Natural killer cell treated with Interleukin-12 subunit alpha and Interleukin-12 subunit beta and Interleukin-15 and Interleukin-18, amount 100 ng/mL, for 72 hours (primary cell): ENCODE results near the gene ZEB1. TPM values are rescaled to one million over a fixed set of nuclear protein-coding genes. Genes with fewer than 3 reads are reported as not detected.
A peak's percentile ranks its signal among the peaks of the same experiment; 100 is the strongest.

ENCODE experiments used
- ATAC-seq, 2 donors: fragments of 150-1000 bp; cut with Tn5 transposase in 1 of 2; sonication (Bioruptor Pico), chemical (Tn5 transposase) in 1 of 2; 2 replicates each; pipeline ENCODE4 v1.10.0; 2021
- DNase-seq: peaks from one replicate; pipeline ENCODE4 v3.0.0; 2022; ENCODE audit warnings: low spot score
- H3K27ac Mint-ChIP-seq, 2 donors: 1 replicate in 1 of 2; 2 replicates in 1 of 2; pipeline ENCODE4 v1.8.0; 2022; ENCODE audit warnings: mixed read lengths in 2 of 2, mild to moderate bottlenecking in 1 of 2, moderate library complexity in 1 of 2
- H3K27me3 Mint-ChIP-seq, 2 donors: 1 replicate in 1 of 2; 2 replicates in 1 of 2; pipeline ENCODE4 v1.8.0; 2022; ENCODE audit warnings: mixed read lengths in 2 of 2
- H3K36me3 Mint-ChIP-seq: one replicate; pipeline ENCODE4 v1.8.0; 2022; ENCODE audit warnings: mixed read lengths
- H3K4me1 Mint-ChIP-seq, 2 donors: 1 replicate in 1 of 2; 2 replicates in 1 of 2; pipeline ENCODE4 v1.8.0; 2022; ENCODE audit warnings: low read depth in 2 of 2, mixed read lengths in 2 of 2, mild to moderate bottlenecking in 1 of 2
- H3K4me3 Mint-ChIP-seq: one replicate; pipeline ENCODE4 v1.8.0; 2022; ENCODE audit warnings: mixed read lengths
- H3K9me3 Mint-ChIP-seq: 2 replicates; pipeline ENCODE4 v1.8.0; 2022; ENCODE audit warnings: mixed read lengths
- total RNA-seq, 2 donors: library from RNA; stranded (reverse); gene quantifications; one replicate each; pipeline ENCODE4 v1.2.3, GENCODE V29; 2022

The ZEB1 gene
- total RNA-seq, 2 donors from 2014 or later = 20.0 to 42.8 TPM

GRCh38 chr10:31303212-31303611 lies 15.8 kb upstream of the ZEB1 start:
- Mint-ChIP-seq H3K4me3 (no peak overlapping the region), H3K9me3 (no peaks in the 10 kb centered on the region), H3K36me3 (no peaks in the 10 kb centered on the region), H3K27me3 (peaks cover 24 to 37% of the 10 kb centered on the region in 2 donors), H3K27ac (no peak overlapping the region), H3K4me1 (no peaks in the 10 kb centered on the region)
- no peak for ATAC-seq
- no peak for DNase-seq

- Mint-ChIP-seq H3K27me3 (peaks cover 24 to 37% of the 10 kb centered on the region in 2 donors), H3K4me3 (no peak overlapping the region), H3K4me1 (no peaks in the 10 kb centered on the region), H3K36me3 (no peaks in the 10 kb centered on the region), H3K27ac (no peak overlapping the region), H3K9me3 (no peaks in the 10 kb centered on the region)
- ATAC-seq (no peak), DNase-seq (no peak)
These were observed 14.6 kb upstream of the ZEB1 start for GRCh38 chr10:31304291-31304970.

- Mint-ChIP-seq H3K27ac (no peak overlapping the region), H3K27me3 (no peaks in the 10 kb centered on the region), H3K4me3 (no peak overlapping the region), H3K9me3 (no peaks in the 10 kb centered on the region), H3K4me1 (peaks cover 8 to 12% of the 10 kb centered on the region in 2 donors), H3K36me3 (no peaks in the 10 kb centered on the region)
- ATAC-seq = no peak
- DNase-seq = no peak
These were observed 5.6 kb upstream of the ZEB1 start for GRCh38 chr10:31313396-31313795.

GRCh38 chr10:31314256-31315150 lies 4.5 kb upstream of the ZEB1 start:
- Mint-ChIP-seq H3K4me3 (no peak overlapping the region), H3K36me3 (no peaks in the 10 kb centered on the region), H3K27ac (no peak overlapping the region), H3K27me3 (no peaks in the 10 kb centered on the region), H3K4me1 (peaks cover 11 to 12% of the 10 kb centered on the region in 2 donors), H3K9me3 (no peaks in the 10 kb centered on the region)
- DNase-seq (no peak), ATAC-seq (no peak)

- Mint-ChIP-seq H3K4me1 (peaks cover 12 to 13% of the 10 kb centered on the region in 2 donors), H3K27me3 (no peaks in the 10 kb centered on the region), H3K4me3 (no peak overlapping the region), H3K27ac (no peak overlapping the region), H3K9me3 (no peaks in the 10 kb centered on the region), H3K36me3 (no peaks in the 10 kb centered on the region)
- DNase-seq = no peak
- no peak for ATAC-seq
These were observed 3.6 kb upstream of the ZEB1 start for GRCh38 chr10:31315453-31315852.

GRCh38 chr10:31317171-31317570 lies 1.8 kb upstream of the ZEB1 start:
- Mint-ChIP-seq H3K27me3 (no peaks in the 10 kb centered on the region), H3K9me3 (no peaks in the 10 kb centered on the region), H3K4me3 (peak overlapping the region; percentile 39), H3K27ac (peak overlapping the region in 1 of 2 donors; percentile 95), H3K36me3 (no peaks in the 10 kb centered on the region), H3K4me1 (peaks cover 23 to 26% of the 10 kb centered on the region in 2 donors)
- ATAC-seq (no peak), DNase-seq (no peak)

GRCh38 chr10:31317652-31318381 lies 1.2 kb upstream of the ZEB1 start:
- DNase-seq = peak; percentile 67

GRCh38 chr10:31318382-31318853 lies 598 bp upstream of the ZEB1 start:
- Mint-ChIP-seq H3K4me3 (peak overlapping the region; percentile 91), H3K27ac (peak overlapping the region; percentile 90 to 95), H3K27me3 (no peaks in the 10 kb centered on the region), H3K4me1 (peaks cover 25 to 31% of the 10 kb centered on the region in 2 donors), H3K9me3 (no peaks in the 10 kb centered on the region), H3K36me3 (no peaks in the 10 kb centered on the region)
- DNase-seq = peak; percentile 73
- ATAC-seq = peak; percentile 75 to 79

More at GRCh38 chr10:31317652-31318381, 1.2 kb upstream of the ZEB1 start:
- Mint-ChIP-seq H3K27me3 (no peaks in the 10 kb centered on the region), H3K4me1 (peaks cover 25 to 30% of the 10 kb centered on the region in 2 donors), H3K36me3 (no peaks in the 10 kb centered on the region), H3K9me3 (no peaks in the 10 kb centered on the region), H3K4me3 (peak overlapping the region; percentile 91), H3K27ac (peak overlapping the region; percentile 90 to 95)
- no peak for ATAC-seq

GRCh38 chr10:31319602-31320549 lies 860 bp downstream of the ZEB1 start:
- peak; percentile 62 for DNase-seq
- Mint-ChIP-seq H3K4me3 (peak overlapping the region; percentile 96), H3K27me3 (peaks cover 0 to 3% of the 10 kb centered on the region in 2 donors), H3K4me1 (peaks cover 25 to 31% of the 10 kb centered on the region in 2 donors), H3K36me3 (no peaks in the 10 kb centered on the region), H3K9me3 (no peaks in the 10 kb centered on the region), H3K27ac (peak overlapping the region; percentile 79 to 90)
- ATAC-seq = peak; percentile 29 to 52

GRCh38 chr10:31320550-31321211 lies 1.7 kb downstream of the ZEB1 start:
- ATAC-seq (no peak), DNase-seq (no peak)
- H3K27ac Mint-ChIP-seq = peak overlapping the region; percentile 50 to 79
- no peaks in the 10 kb centered on the region for H3K36me3 Mint-ChIP-seq
- peaks cover 0 to 3% of the 10 kb centered on the region in 2 donors for H3K27me3 Mint-ChIP-seq
- H3K9me3 Mint-ChIP-seq = no peaks in the 10 kb centered on the region
- H3K4me3 Mint-ChIP-seq = peak overlapping the region; percentile 96
- peaks cover 25 to 31% of the 10 kb centered on the region in 2 donors for H3K4me1 Mint-ChIP-seq

- H3K4me3 Mint-ChIP-seq = peak overlapping the region; percentile 96
- H3K36me3 Mint-ChIP-seq = no peaks in the 10 kb centered on the region
- H3K9me3 Mint-ChIP-seq = no peaks in the 10 kb centered on the region
- ATAC-seq = no peak
- peak overlapping the region; percentile 50 to 79 for H3K27ac Mint-ChIP-seq
- DNase-seq = no peak
- peaks cover 25 to 31% of the 10 kb centered on the region in 2 donors for H3K4me1 Mint-ChIP-seq
- peaks cover 0 to 3% of the 10 kb centered on the region in 2 donors for H3K27me3 Mint-ChIP-seq
These were observed 2.5 kb downstream of the ZEB1 start for GRCh38 chr10:31321396-31321941.

- Mint-ChIP-seq H3K27ac (no peak overlapping the region), H3K9me3 (no peaks in the 10 kb centered on the region), H3K36me3 (no peaks in the 10 kb centered on the region), H3K27me3 (peaks cover 0 to 3% of the 10 kb centered on the region in 2 donors), H3K4me3 (peak overlapping the region; percentile 23), H3K4me1 (peaks cover 21 to 24% of the 10 kb centered on the region in 2 donors)
- DNase-seq (no peak), ATAC-seq (no peak)
These were observed 3.6 kb downstream of the ZEB1 start for GRCh38 chr10:31322647-31323046.
